Ishikawa (cell line): ENCODE results near the gene SMARCD3.

Source experiments
- CEBPB ChIP-seq: IDR thresholded peaks from 2 replicates; pipeline ENCODE4 v1.6.1; 2012
- CREB1 ChIP-seq: IDR thresholded peaks from 2 replicates; pipeline ENCODE4 v1.6.1; 2012; ENCODE audit warnings: low read depth
- EGR1 ChIP-seq: IDR thresholded peaks from 2 replicates; pipeline ENCODE4 v1.6.1; 2012
- EP300 ChIP-seq: IDR thresholded peaks from 2 replicates; pipeline ENCODE4 v1.6.1; 2012; ENCODE audit warnings: borderline replicate concordance
- FOXM1 ChIP-seq: IDR thresholded peaks from 2 replicates; pipeline ENCODE4 v1.6.1; 2012; ENCODE audit warnings: low read depth, borderline replicate concordance
- MAX ChIP-seq: IDR thresholded peaks from 2 replicates; pipeline ENCODE4 v1.6.1; 2012
- NFIC ChIP-seq: IDR thresholded peaks from 2 replicates; pipeline ENCODE4 v1.6.1; 2012
- RAD21 ChIP-seq: IDR thresholded peaks from 2 replicates; pipeline ENCODE4 v1.6.1; 2012; ENCODE audit warnings: low read depth
- REST ChIP-seq: IDR thresholded peaks from 2 replicates; pipeline ENCODE4 v1.6.1; 2012; ENCODE audit warnings: low read depth, mild to moderate bottlenecking
- TAF1 ChIP-seq: IDR thresholded peaks from 2 replicates; pipeline ENCODE4 v1.6.1; 2012; ENCODE audit warnings: low read depth, mild to moderate bottlenecking
- TCF12 ChIP-seq: IDR thresholded peaks from 2 replicates; pipeline ENCODE4 v1.6.1; 2012; ENCODE audit warnings: low read depth
- TEAD4 ChIP-seq: IDR thresholded peaks from 2 replicates; pipeline ENCODE4 v1.6.1; 2012
- USF1 ChIP-seq: IDR thresholded peaks from 2 replicates; pipeline ENCODE4 v1.6.1; 2012
- YY1 ChIP-seq: IDR thresholded peaks from 2 replicates; pipeline ENCODE4 v1.6.1; 2012; ENCODE audit warnings: low read depth
- ZBTB7A ChIP-seq: IDR thresholded peaks from 2 replicates; pipeline ENCODE4 v1.6.1; 2012; ENCODE audit warnings: low read depth

Gene SMARCD3

GRCh38 chr7:151243408-151244195 is 4.9 kb downstream of the SMARCD3 start:
- no peak for TF ChIP-seq YY1
- no peak for TF ChIP-seq TAF1
- TF ChIP-seq TCF12 = no peak
- no peak for TF ChIP-seq RAD21
- no peak for TF ChIP-seq EGR1
- TF ChIP-seq CREB1 = no peak
- no peak for TF ChIP-seq EP300

- TF ChIP-seq EGR1 (no peak), TEAD4 (no peak), TCF12 (no peak), YY1 (no peak), USF1 (no peak), CEBPB (no peak), FOXM1 (no peak), CREB1 (no peak), NFIC (no peak), EP300 (no peak), TAF1 (no peak), RAD21 (no peak), ZBTB7A (no peak), REST (no peak), MAX (no peak)
Observed at GRCh38 chr7:151243045-151243349, 5.5 kb downstream of the SMARCD3 start.

GRCh38 chr7:151242159-151243044 is 6.1 kb downstream of the SMARCD3 start:
- TF ChIP-seq ZBTB7A = no peak
- TF ChIP-seq CEBPB = peak; percentile 55; the same call in 1 of the 2 replicates
- TF ChIP-seq RAD21 = no peak
- no peak for TF ChIP-seq EP300
- no peak for TF ChIP-seq TAF1
- TF ChIP-seq TCF12 = no peak
- no peak for TF ChIP-seq USF1
- no peak for TF ChIP-seq MAX

GRCh38 chr7:151241755-151242096 is 6.8 kb downstream of the SMARCD3 start:
- TF ChIP-seq USF1 = no peak
- TF ChIP-seq TAF1 = no peak
- TF ChIP-seq REST = no peak
- TF ChIP-seq TEAD4 = no peak
- TF ChIP-seq EGR1 = no peak
- no peak for TF ChIP-seq CREB1
- TF ChIP-seq TCF12 = no peak
- TF ChIP-seq EP300 = no peak
- TF ChIP-seq CEBPB = no peak
- no peak for TF ChIP-seq RAD21
- TF ChIP-seq ZBTB7A = no peak
- TF ChIP-seq MAX = no peak
- TF ChIP-seq YY1 = no peak
- TF ChIP-seq NFIC = no peak
- TF ChIP-seq FOXM1 = no peak
